ENCODE measurements around the gene LRRC32.
"Not testable (repeated sequence)": the region's sequence is repeated elsewhere in the genome, so short reads cannot be mapped to it uniquely, and the experiment has no call there.

LRRC32 gene

GRCh38 chr11:76608879-76609460 is 61.6 kb downstream of the LRRC32 start:
- DNase-seq, result not testable (repeated sequence)

GRCh38 chr11:76608228-76608627 is 62.3 kb downstream of the LRRC32 start:
- DNase-seq, result not testable (repeated sequence)
